Measurements from ENCODE around the gene TNFRSF13B. TPM values are rescaled to one million over a fixed set of nuclear protein-coding genes. Genes with fewer than 3 reads are reported as not detected.
A peak's percentile ranks its signal among the peaks of the same experiment; 100 is the strongest.
"Not testable (repeated sequence)": the region's sequence is repeated elsewhere in the genome, so short reads cannot be mapped to it uniquely, and the experiment has no call there.

TNFRSF13B gene
- total RNA-seq, 3 donors from 2014 or later = 0.80 to 2.9 TPM; not detected in 1

- H3K4me3 ChIP-seq = no peak overlapping the region
- no peaks in the 10 kb centered on the region for H3K4me1 ChIP-seq
- intact Hi-C loops (cut with DNase I; ENCODE audit: low total_unique reads) = no loop called here
- no peak overlapping the region for H3K27ac ChIP-seq
- TF ChIP-seq CTCF (IDR thresholded peaks at IDR 0.05) (no peak), POLR2AphosphoS5 (IDR thresholded peaks at IDR 0.05) (no peak), POLR2A (IDR thresholded peaks at IDR 0.05) (no peak)
- H3K36me3 ChIP-seq = no peaks in the 10 kb centered on the region
- H3K9me3 ChIP-seq = no peaks in the 10 kb centered on the region
- DNase-seq (ENCODE audit: low spot score in 2 of 2) = no peak
- H3K27me3 ChIP-seq = no peaks in the 10 kb centered on the region
These were observed 28.2 kb upstream of the TNFRSF13B start for GRCh38 chr17:16999931-17000625.

DNA sequence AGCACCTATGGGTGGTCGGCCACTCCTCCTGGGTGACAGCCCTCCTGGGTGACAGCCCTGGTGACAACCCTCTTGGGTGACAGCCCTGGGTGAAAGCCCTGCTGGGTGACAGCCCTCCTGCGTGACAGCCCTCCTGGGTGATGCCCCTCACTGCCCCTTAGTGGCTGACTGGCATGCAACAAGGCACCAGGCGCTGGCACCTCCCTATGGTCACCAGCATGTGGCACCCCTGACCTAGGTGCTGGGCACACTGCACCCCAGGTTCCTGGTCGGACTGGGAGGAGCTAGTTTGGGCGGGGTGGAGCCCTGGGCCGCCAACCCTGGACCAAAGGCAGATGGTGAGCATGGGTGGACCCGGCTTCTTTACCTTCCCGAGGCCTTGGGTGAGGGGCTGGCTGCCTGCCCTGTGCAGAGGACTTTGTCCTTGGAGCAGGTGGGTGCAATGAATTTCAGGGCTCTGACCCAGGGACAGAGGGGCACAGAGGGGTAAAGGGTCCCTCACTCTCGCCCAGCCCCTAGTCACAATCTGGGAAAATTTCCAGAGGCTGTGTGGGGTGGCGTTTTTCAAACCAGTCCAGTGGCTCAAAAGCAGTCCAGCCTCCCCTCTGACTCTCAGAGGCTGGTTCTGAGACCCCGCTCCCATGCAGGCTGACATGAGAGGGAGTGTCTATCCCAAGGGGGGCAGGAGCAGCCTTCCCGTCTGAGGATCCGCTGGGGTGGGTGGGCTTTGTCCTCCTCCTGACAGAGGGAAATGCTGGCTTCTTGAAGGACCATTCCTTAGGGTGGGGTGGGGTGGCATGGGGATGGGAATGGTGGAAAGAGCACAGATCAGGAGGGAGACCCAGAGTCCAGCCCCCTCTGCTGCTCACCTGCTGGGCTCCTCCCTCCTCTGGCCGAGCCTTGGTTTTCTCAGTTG lies 25.9 kb upstream of the TNFRSF13B start:
- peak in 1 of 2 donors; percentile 49 for DNase-seq (ENCODE audit: low spot score in 2 of 2)
- no peak for TF ChIP-seq CTCF (IDR thresholded peaks at IDR 0.05)
- no peaks in the 10 kb centered on the region for H3K36me3 ChIP-seq
- H3K27me3 ChIP-seq = no peaks in the 10 kb centered on the region
- no peaks in the 10 kb centered on the region for H3K9me3 ChIP-seq
- intact Hi-C loops (cut with DNase I; ENCODE audit: low total_unique reads) = no loop called here
- H3K4me1 ChIP-seq = no peaks in the 10 kb centered on the region
- H3K4me3 ChIP-seq = no peak overlapping the region
- no peak overlapping the region for H3K27ac ChIP-seq

DNA sequence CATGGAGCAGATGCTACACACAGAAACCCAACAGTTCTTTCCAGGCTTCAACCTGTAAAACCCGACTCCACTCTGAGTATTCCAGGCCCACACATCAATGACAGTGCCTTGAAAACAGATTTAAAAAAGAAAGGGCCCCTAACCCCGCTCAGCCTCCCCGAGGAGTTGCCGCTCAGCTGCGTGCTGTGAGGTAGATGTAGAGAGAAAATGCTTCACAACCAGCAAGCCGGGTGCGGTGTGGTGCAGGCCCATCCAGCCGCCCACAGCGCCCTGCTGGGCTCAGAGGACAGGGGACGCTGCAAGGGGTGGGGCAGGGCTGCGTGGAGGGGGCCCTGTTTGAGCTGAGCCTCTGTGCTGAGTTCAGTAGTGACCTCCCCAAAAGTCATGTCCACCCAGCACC lies 24.8 kb upstream of the TNFRSF13B start:
- DNase-seq (ENCODE audit: low spot score in 2 of 2); H3K4me1 ChIP-seq; H3K36me3 ChIP-seq; H3K27me3 ChIP-seq; H3K9me3 ChIP-seq; H3K4me3 ChIP-seq; H3K27ac ChIP-seq; intact Hi-C loops (cut with DNase I; ENCODE audit: low total_unique reads): not testable (repeated sequence)

GRCh38 chr17:16995930-16996329 lies 24.0 kb upstream of the TNFRSF13B start:
- H3K36me3 ChIP-seq = no peaks in the 10 kb centered on the region
- no peak overlapping the region for H3K27ac ChIP-seq
- no peaks in the 10 kb centered on the region for H3K27me3 ChIP-seq
- no peak overlapping the region for H3K4me3 ChIP-seq
- no peaks in the 10 kb centered on the region for H3K9me3 ChIP-seq
- no peaks in the 10 kb centered on the region for H3K4me1 ChIP-seq
- peak in 1 of 2 donors; percentile 45 for DNase-seq (ENCODE audit: low spot score in 2 of 2)
- TF ChIP-seq CTCF (IDR thresholded peaks at IDR 0.05) = no peak
- TF ChIP-seq POLR2AphosphoS5 (IDR thresholded peaks at IDR 0.05) = no peak
- TF ChIP-seq POLR2A (IDR thresholded peaks at IDR 0.05) = no peak
- intact Hi-C loops (cut with DNase I; ENCODE audit: low total_unique reads) = no loop called here

DNA sequence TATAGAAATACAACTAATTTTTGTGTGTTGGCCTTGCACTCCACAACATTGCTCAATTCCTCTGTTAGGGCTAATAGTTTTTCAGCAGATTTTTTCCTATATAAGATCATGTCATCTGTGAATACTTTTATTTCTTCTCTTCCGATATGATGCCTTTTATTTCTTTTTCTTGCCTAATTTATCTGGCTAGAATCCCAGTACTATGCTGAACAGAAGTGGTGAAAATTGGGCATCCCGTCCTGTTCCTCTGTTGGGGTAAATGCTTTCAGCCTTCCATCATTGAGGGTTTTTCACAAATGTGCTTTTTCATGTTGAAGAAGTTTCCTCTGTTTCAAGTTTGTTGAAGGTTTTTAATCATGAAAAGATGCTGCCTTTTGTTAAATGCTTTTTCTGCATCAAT lies 22.7 kb upstream of the TNFRSF13B start:
- Histone ChIP-seq H3K36me3 (no peaks in the 10 kb centered on the region), H3K27me3 (no peaks in the 10 kb centered on the region), H3K4me3 (no peak overlapping the region), H3K4me1 (no peaks in the 10 kb centered on the region), H3K27ac (no peak overlapping the region), H3K9me3 (no peaks in the 10 kb centered on the region)
- DNase-seq (ENCODE audit: low spot score in 2 of 2) = no peak
- intact Hi-C loops (cut with DNase I; ENCODE audit: low total_unique reads) = no loop called here
- TF ChIP-seq POLR2AphosphoS5 (IDR thresholded peaks at IDR 0.05) = no peak
- TF ChIP-seq CTCF (IDR thresholded peaks at IDR 0.05) = no peak
- no peak for TF ChIP-seq POLR2A (IDR thresholded peaks at IDR 0.05)
